OCI-LY1 (cell line): Measurements from ENCODE around the gene GPR42.

Experiments used
- H2AFZ ChIP-seq: fragments of 200-600 bp; sonication (generic), shearing (Covaris generic); 2 replicates; pipeline ENCODE4 v1.6.0; 2014; ENCODE audit warnings: antibody characterized with exemption, mild to moderate bottlenecking, low read length
- H3F3A ChIP-seq: fragments of 200-600 bp; sonication (generic), shearing (Covaris generic); 2 replicates; pipeline ENCODE4 v1.6.0; 2014; ENCODE audit warnings: mild to moderate bottlenecking, antibody characterized with exemption, low read length, moderate library complexity; ENCODE audit not compliant: insufficient read depth
- H3K27ac ChIP-seq: fragments of 200-600 bp; sonication (generic); 2 replicates; pipeline ENCODE4 v1.5.1; 2014; ENCODE audit warnings: low read length, mixed run types, mild to moderate bottlenecking, low read depth; ENCODE audit not compliant: poor library complexity, severe bottlenecking
- H3K27me3 ChIP-seq: fragments of 200-600 bp; sonication (generic); 2 replicates; pipeline ENCODE4 v1.6.0; 2014; ENCODE audit warnings: antibody characterized with exemption, mild to moderate bottlenecking, low read length, moderate library complexity; ENCODE audit not compliant: insufficient read depth
- H3K36me3 ChIP-seq: fragments of 200-600 bp; sonication (generic); 2 replicates; pipeline ENCODE4 v1.6.1; 2014; ENCODE audit warnings: mild to moderate bottlenecking, antibody characterized with exemption, low read length, moderate library complexity, mixed read lengths; ENCODE audit not compliant: insufficient read depth
- H3K4me1 ChIP-seq: fragments of 200-600 bp; sonication (generic); 2 replicates; pipeline ENCODE4 v1.5.1; 2014; ENCODE audit warnings: mild to moderate bottlenecking, low read length, moderate library complexity; ENCODE audit not compliant: insufficient read depth, severe bottlenecking
- H3K4me2 ChIP-seq: fragments of 200-600 bp; sonication (generic), shearing (Covaris generic); 2 replicates; pipeline ENCODE4 v1.6.1; 2014; ENCODE audit warnings: low read length
- H3K4me3 ChIP-seq: fragments of 200-600 bp; sonication (generic); 2 replicates; pipeline ENCODE4 v1.5.1; 2014; ENCODE audit warnings: low read length, low read depth, mild to moderate bottlenecking, mixed read lengths; ENCODE audit not compliant: poor library complexity, severe bottlenecking
- H3K79me2 ChIP-seq: fragments of 200-600 bp; shearing (Covaris generic); 2 replicates; pipeline ENCODE4 v1.6.1; 2016; ENCODE audit warnings: mixed run types, low read length, mixed read lengths; ENCODE audit not compliant: insufficient read depth
- H3K9ac ChIP-seq: fragments of 200-600 bp; sonication (generic), shearing (Covaris generic); 2 replicates; pipeline ENCODE4 v1.6.1; 2014; ENCODE audit warnings: mild to moderate bottlenecking, low read length, mixed read lengths
- H3K9me2 ChIP-seq: fragments of 200-600 bp; sonication (generic), shearing (Covaris generic); 2 replicates; pipeline ENCODE4 v1.6.1; 2014; ENCODE audit warnings: low read depth, mild to moderate bottlenecking, low read length, mixed read lengths
- H3K9me3 ChIP-seq: fragments of 200-600 bp; shearing (Covaris generic); 2 replicates; pipeline ENCODE4 v1.6.1; 2014; ENCODE audit warnings: low read length, mixed read lengths
- H4K20me1 ChIP-seq: fragments of 200-600 bp; sonication (generic), shearing (Covaris generic); 2 replicates; pipeline ENCODE4 v1.6.0; 2016; ENCODE audit warnings: mild to moderate bottlenecking, low read length; ENCODE audit not compliant: insufficient read depth
- CTCF ChIP-seq: fragments of 200-600 bp; sonication (generic), shearing (Covaris generic); IDR thresholded peaks from 2 replicates; pipeline ENCODE4 v1.5.1; 2017; ENCODE audit warnings: mild to moderate bottlenecking, antibody characterized with exemption, low read length, moderate library complexity, mixed read lengths
- EZH2 ChIP-seq: fragments of 200-600 bp; sonication (generic), shearing (Covaris generic); IDR thresholded peaks from 2 replicates; pipeline ENCODE4 v1.8.0; 2017; ENCODE audit warnings: borderline replicate concordance, mixed run types, mild to moderate bottlenecking, antibody characterized with exemption, low read length, moderate library complexity, mixed read lengths

GPR42 gene

DNA sequence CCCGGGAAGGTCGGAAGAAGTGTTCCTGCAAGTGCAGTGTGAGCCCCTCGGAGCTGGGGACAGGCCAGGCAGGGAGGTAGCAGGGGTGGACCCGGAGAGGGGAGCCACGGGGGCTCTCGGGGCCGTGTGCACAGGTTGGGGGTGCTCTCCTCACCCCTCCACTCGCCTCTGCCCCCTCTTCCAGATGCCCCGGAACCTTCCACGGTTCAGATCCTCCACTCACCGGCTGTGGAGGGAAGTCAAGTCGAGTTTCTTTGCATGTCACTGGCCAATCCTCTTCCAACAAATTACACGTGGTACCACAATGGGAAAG, 32.9 kb upstream of the GPR42 start:
- no peaks in the 10 kb centered on the region for H3K79me2 ChIP-seq
- H3K27me3 ChIP-seq, result no peaks in the 10 kb centered on the region
- H4K20me1 ChIP-seq, result no peaks in the 10 kb centered on the region
- H3K4me1 ChIP-seq, result peaks cover 44% of the 10 kb centered on the region
- H3K36me3 ChIP-seq, result peaks cover 91% of the 10 kb centered on the region
- no peaks in the 10 kb centered on the region for H3K9me3 ChIP-seq
- no peak overlapping the region for H3K27ac ChIP-seq
- H3K9ac ChIP-seq, result no peak overlapping the region
- no peaks in the 10 kb centered on the region for H3F3A ChIP-seq
- no peak overlapping the region for H3K4me2 ChIP-seq
- TF ChIP-seq CTCF (no peak), EZH2 (no peak)
- no peaks in the 10 kb centered on the region for H3K9me2 ChIP-seq
- no peak overlapping the region for H2AFZ ChIP-seq
- no peak overlapping the region for H3K4me3 ChIP-seq

- TF ChIP-seq EZH2 (no peak), CTCF (no peak)
- H3F3A ChIP-seq, result no peaks in the 10 kb centered on the region
- no peak overlapping the region for H3K4me3 ChIP-seq
- H3K4me2 ChIP-seq, result no peak overlapping the region
- H3K79me2 ChIP-seq, result no peaks in the 10 kb centered on the region
- no peaks in the 10 kb centered on the region for H3K27me3 ChIP-seq
- no peak overlapping the region for H3K9ac ChIP-seq
- H3K9me3 ChIP-seq, result no peaks in the 10 kb centered on the region
- peaks cover 39% of the 10 kb centered on the region for H3K4me1 ChIP-seq
- H4K20me1 ChIP-seq, result no peaks in the 10 kb centered on the region
- H2AFZ ChIP-seq, result no peak overlapping the region
- H3K27ac ChIP-seq, result no peak overlapping the region
- H3K36me3 ChIP-seq, result peaks cover 93% of the 10 kb centered on the region
- no peaks in the 10 kb centered on the region for H3K9me2 ChIP-seq
Observed at GRCh38 chr19:35340431-35340830, 30.4 kb upstream of the GPR42 start.

DNA sequence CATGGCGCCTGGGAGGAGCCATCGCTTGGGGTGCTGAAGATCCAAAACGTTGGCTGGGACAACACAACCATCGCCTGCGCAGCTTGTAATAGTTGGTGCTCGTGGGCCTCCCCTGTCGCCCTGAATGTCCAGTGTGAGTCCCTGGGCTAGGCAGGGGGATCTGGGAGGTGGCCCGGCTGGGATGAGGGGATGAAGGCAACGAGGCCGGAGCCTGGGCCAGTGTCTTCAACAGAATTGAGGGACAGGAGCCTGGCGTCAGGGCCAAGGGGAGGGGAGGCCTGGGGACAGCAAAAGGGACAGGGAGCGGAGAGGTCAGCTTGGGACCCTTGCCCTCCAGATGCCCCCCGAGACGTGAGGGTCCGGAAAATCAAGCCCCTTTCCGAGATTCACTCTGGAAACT, 29.9 kb upstream of the GPR42 start:
- Histone ChIP-seq H3K9ac (no peak overlapping the region), H3K27me3 (no peaks in the 10 kb centered on the region), H3K79me2 (no peaks in the 10 kb centered on the region), H3K4me3 (no peak overlapping the region), H2AFZ (no peak overlapping the region), H3K36me3 (peaks cover 93% of the 10 kb centered on the region), H3K4me2 (no peak overlapping the region), H3K27ac (no peak overlapping the region), H3K9me3 (no peaks in the 10 kb centered on the region), H3K9me2 (no peaks in the 10 kb centered on the region), H3F3A (no peaks in the 10 kb centered on the region), H3K4me1 (peaks cover 42% of the 10 kb centered on the region), H4K20me1 (no peaks in the 10 kb centered on the region)
- TF ChIP-seq CTCF, result no peak
- TF ChIP-seq EZH2, result no peak
